HEK293 (cell line): ENCODE results near the gene TTLL5.

Source experiments
- CTCF ChIA-PET: fragments of 350-600 bp; formaldehyde crosslinking; extraction: SDS; loops from one replicate; lab custom pipeline; 2021; ENCODE audit warnings: antibody characterized with exemption; lab: Yijun Ruan, JAX
- POLR2A ChIA-PET: fragments of 300-600 bp; formaldehyde crosslinking; extraction: SDS; loops from one replicate; lab custom pipeline; 2020; ENCODE audit warnings: antibody characterized with exemption, inconsistent platforms; lab: Yijun Ruan, JAX
- H3K27ac ChIP-seq: fragments of 200-500 bp; sonication (Bioruptor generic); 2 replicates; pipeline ENCODE4 v1.5.1; 2014; ENCODE audit warnings: low read depth, low read length, control low read depth, inconsistent platforms; ENCODE audit errors: extremely low read depth
- H3K36me3 ChIP-seq, 2 experiments: fragments of 200-500 bp in 1 of 2; sonication (Bioruptor generic) in 1 of 2; 1 replicate in 1 of 2; 2 replicates in 1 of 2; pipeline ENCODE4 v1.5.1; 2014 to 2017; ENCODE audit warnings: inconsistent platforms in 2 of 2, low read length in 2 of 2; ENCODE audit not compliant: control insufficient read depth in 2 of 2, insufficient read depth in 1 of 2
- H3K4me1 ChIP-seq: fragments of 200-500 bp; sonication (Bioruptor generic); 2 replicates; pipeline ENCODE4 v1.5.1; 2014; ENCODE audit warnings: mild to moderate bottlenecking, low read length, inconsistent platforms; ENCODE audit not compliant: control insufficient read depth, insufficient read depth
- H3K4me3 ChIP-seq: 2 replicates; pipeline ENCODE4 v1.5.1; 2011; ENCODE audit warnings: low read depth, mild to moderate bottlenecking, control low read depth, low read length, moderate library complexity
- H3K9me3 ChIP-seq: fragments of 200-500 bp; sonication (Bioruptor generic); 2 replicates; pipeline ENCODE4 v1.5.1; 2014; ENCODE audit warnings: low read depth, low read length, inconsistent platforms; ENCODE audit not compliant: control insufficient read depth, insufficient read depth
- BCL11B ChIP-seq: fragments of 450-650 bp; formaldehyde crosslinking; IDR thresholded peaks from 2 replicates; pipeline ENCODE4 v1.5.1; 2016; ENCODE audit warnings: low read depth, missing biosample characterization, missing genetic modification characterization
- GLI2 ChIP-seq: fragments of 450-650 bp; formaldehyde crosslinking; IDR thresholded peaks from 2 replicates; pipeline ENCODE4; 2017; ENCODE audit warnings: missing biosample characterization, missing genetic modification characterization, low read depth, borderline replicate concordance
- PRDM10 ChIP-seq: fragments of 450-650 bp; formaldehyde crosslinking; IDR thresholded peaks from 2 replicates; pipeline ENCODE4 v1.5.1; 2016; ENCODE audit warnings: missing biosample characterization, missing genetic modification characterization
- SP2 ChIP-seq: fragments of 450-650 bp; formaldehyde crosslinking; IDR thresholded peaks from 2 replicates; pipeline ENCODE4 v1.5.1; 2016; ENCODE audit warnings: missing biosample characterization, missing genetic modification characterization
- WT1 ChIP-seq: fragments of 450-650 bp; formaldehyde crosslinking; IDR thresholded peaks from 2 replicates; pipeline ENCODE4 v1.5.1; 2016; ENCODE audit warnings: missing biosample characterization, missing genetic modification characterization
- ZBTB10 ChIP-seq: fragments of 450-650 bp; formaldehyde crosslinking; IDR thresholded peaks from 2 replicates; pipeline ENCODE4 v1.5.1; 2016; ENCODE audit warnings: missing biosample characterization, missing genetic modification characterization
- ZNF16 ChIP-seq: fragments of 450-650 bp; formaldehyde crosslinking; IDR thresholded peaks from 2 replicates; pipeline ENCODE4 v1.5.1; 2016; ENCODE audit warnings: low read depth, missing biosample characterization, missing genetic modification characterization
- ZNF24 ChIP-seq: fragments of 450-650 bp; formaldehyde crosslinking; IDR thresholded peaks from 2 replicates; pipeline ENCODE4 v1.5.1; 2016; ENCODE audit warnings: missing biosample characterization, missing genetic modification characterization
- ZNF311 ChIP-seq: fragments of 450-650 bp; formaldehyde crosslinking; IDR thresholded peaks from 2 replicates; pipeline ENCODE4 v1.5.1; 2017; ENCODE audit warnings: missing biosample characterization, missing genetic modification characterization, borderline replicate concordance
- ZNF354C ChIP-seq: fragments of 450-650 bp; formaldehyde crosslinking; IDR thresholded peaks from 2 replicates; pipeline ENCODE4 v1.5.1; 2016; ENCODE audit warnings: missing biosample characterization, missing genetic modification characterization, low read depth, borderline replicate concordance
- ZNF514 ChIP-seq: fragments of 450-650 bp; formaldehyde crosslinking; IDR thresholded peaks from 2 replicates; pipeline ENCODE4 v1.5.1; 2016; ENCODE audit warnings: missing biosample characterization, missing genetic modification characterization
- ZNF626 ChIP-seq: fragments of 450-650 bp; sonication (Bioruptor Pico); formaldehyde crosslinking; IDR thresholded peaks from 2 replicates; pipeline ENCODE4 v1.5.1; 2018; ENCODE audit warnings: missing biosample characterization, missing genetic modification characterization, inconsistent platforms
- ZNF629 ChIP-seq: fragments of 450-650 bp; formaldehyde crosslinking; IDR thresholded peaks from 2 replicates; pipeline ENCODE4 v1.5.1; 2017; ENCODE audit warnings: missing biosample characterization, missing genetic modification characterization
- ZNF645 ChIP-seq: fragments of 450-650 bp; formaldehyde crosslinking; IDR thresholded peaks from 2 replicates; pipeline ENCODE4; 2016; ENCODE audit warnings: missing biosample characterization, missing genetic modification characterization
- ZNF692 ChIP-seq: fragments of 450-650 bp; formaldehyde crosslinking; IDR thresholded peaks from 2 replicates; pipeline ENCODE4 v1.5.1; 2016; ENCODE audit warnings: missing biosample characterization, missing genetic modification characterization
- ZNF701 ChIP-seq: fragments of 450-650 bp; formaldehyde crosslinking; IDR thresholded peaks from 2 replicates; pipeline ENCODE4 v1.5.1; 2016; ENCODE audit warnings: missing biosample characterization, missing genetic modification characterization

TTLL5 gene

GRCh38 chr14:75628816-75629215 is 32.2 kb upstream of the TTLL5 start:
- no peak overlapping the region for H3K27ac ChIP-seq
- H3K4me3 ChIP-seq, result no peak overlapping the region
- no peaks in the 10 kb centered on the region for H3K9me3 ChIP-seq
- H3K36me3 ChIP-seq, result no peaks in the 10 kb centered on the region
- no peaks in the 10 kb centered on the region for H3K4me1 ChIP-seq
- ChIA-PET CTCF (no interaction called here), POLR2A (interaction anchor here (0.6 to 1.3 kb wide), 2 partner anchors 8 to 32 kb away, joined by 3 read pairs; no protein-coding TSS in a partner anchor)
- no peak for TF ChIP-seq ZNF645 (tag by site-specific recombination)
- no peak for TF ChIP-seq ZNF626 (tag by site-specific recombination)
- no peak for TF ChIP-seq SP2
- no peak for TF ChIP-seq BCL11B (tag by site-specific recombination)
- TF ChIP-seq GLI2, result no peak
- no peak for TF ChIP-seq ZNF16 (tag by site-specific recombination)

- no peaks in the 10 kb centered on the region for H3K36me3 ChIP-seq
- ChIA-PET POLR2A (no interaction called here), CTCF (no interaction called here)
- no peak for TF ChIP-seq ZNF701 (tag by site-specific recombination)
- TF ChIP-seq ZNF311 (tag by site-specific recombination), result no peak
- TF ChIP-seq ZNF24 (tag by site-specific recombination), result no peak
- TF ChIP-seq ZBTB10, result no peak
- TF ChIP-seq ZNF629, result no peak
- H3K9me3 ChIP-seq, result no peaks in the 10 kb centered on the region
- no peak overlapping the region for H3K4me3 ChIP-seq
- no peak overlapping the region for H3K27ac ChIP-seq
- no peaks in the 10 kb centered on the region for H3K4me1 ChIP-seq
These were observed 30.2 kb upstream of the TTLL5 start for GRCh38 chr14:75630695-75631452.

GRCh38 chr14:75631453-75631831 is 29.6 kb upstream of the TTLL5 start:
- no peaks in the 10 kb centered on the region for H3K4me1 ChIP-seq
- TF ChIP-seq ZNF692 (tag by site-specific recombination) (no peak), ZNF514 (tag by site-specific recombination) (no peak), WT1 (tag by site-specific recombination) (no peak), PRDM10 (tag by site-specific recombination) (peak; percentile 48; the same call in 1 of the 2 replicates), ZNF354C (tag by site-specific recombination) (no peak)
- H3K36me3 ChIP-seq, result no peaks in the 10 kb centered on the region
- no peaks in the 10 kb centered on the region for H3K9me3 ChIP-seq
- CTCF ChIA-PET, result no interaction called here
- H3K27ac ChIP-seq, result no peak overlapping the region
- POLR2A ChIA-PET, result no interaction called here
- H3K4me3 ChIP-seq, result no peak overlapping the region
